DMS114 treated with DMSO at 0.1 percent for 48 hours (cell line): ENCODE data around the gene EMID1.

Source experiments
- DNase-seq: peaks from one replicate; lab custom pipeline; 2025; ENCODE audit not compliant: unreplicated experiment; lab: John Stamatoyannopoulos, UW

The EMID1 gene

GRCh38 chr22:29259253-29259899 is 53.7 kb downstream of the EMID1 start:
- no peak for DNase-seq

DNA sequence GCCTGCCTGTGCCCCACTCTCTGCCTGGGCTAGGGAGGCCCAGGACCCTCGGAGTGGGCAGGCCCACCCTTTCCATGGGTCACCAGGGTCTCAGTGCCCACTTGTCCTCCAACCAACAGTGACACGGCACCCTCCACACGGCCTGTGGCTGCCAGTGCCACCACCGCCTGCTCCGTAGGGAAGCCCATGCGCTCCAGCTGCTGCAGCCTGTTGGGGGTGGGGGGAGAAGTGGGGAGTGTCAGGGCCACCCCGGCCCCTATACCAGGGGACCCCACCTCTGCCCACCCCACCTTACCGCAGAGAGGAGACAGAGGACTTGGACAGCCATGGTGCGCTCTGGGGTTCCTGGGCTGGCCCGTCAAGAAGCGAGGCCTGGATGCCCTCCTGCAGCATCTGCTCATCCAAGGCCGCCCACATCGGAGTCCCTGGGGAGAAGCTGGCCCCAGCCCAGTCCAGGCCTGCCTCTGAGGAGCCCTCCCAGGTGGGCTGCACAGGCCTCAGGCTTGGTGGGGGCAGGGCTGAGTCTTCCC is 54.4 kb downstream of the EMID1 start:
- no peak for DNase-seq

- DNase-seq, result no peak
Observed at GRCh38 chr22:29260601-29261315, 55.1 kb downstream of the EMID1 start.

- no peak for DNase-seq
Observed at GRCh38 chr22:29263791-29264276, 58.1 kb downstream of the EMID1 start.

DNA sequence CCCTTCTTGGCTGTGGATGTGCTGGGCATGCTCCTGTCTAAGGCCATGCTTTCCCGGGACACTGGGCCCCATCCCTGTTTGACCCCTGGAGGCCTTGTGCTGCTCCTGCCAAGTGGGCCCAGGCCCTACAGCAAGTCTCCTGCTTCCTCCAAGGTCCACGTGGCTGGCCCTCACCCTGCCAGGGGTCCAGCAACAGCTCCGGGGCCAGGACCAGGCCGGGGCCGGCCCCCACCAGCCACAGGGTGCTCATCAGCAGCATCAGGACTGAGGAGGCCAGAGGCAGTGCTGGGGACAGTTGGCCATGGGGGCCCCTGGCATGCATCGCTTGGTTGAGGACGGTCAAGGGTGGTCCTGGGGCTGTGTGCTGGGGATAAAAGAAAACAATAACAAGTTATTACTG is 59.6 kb downstream of the EMID1 start:
- DNase-seq, result no peak

- no peak for DNase-seq
Observed at GRCh38 chr22:29265929-29266328, 60.2 kb downstream of the EMID1 start.

- DNase-seq, result no peak
Observed at GRCh38 chr22:29266564-29267461, 61.1 kb downstream of the EMID1 start.

DNA sequence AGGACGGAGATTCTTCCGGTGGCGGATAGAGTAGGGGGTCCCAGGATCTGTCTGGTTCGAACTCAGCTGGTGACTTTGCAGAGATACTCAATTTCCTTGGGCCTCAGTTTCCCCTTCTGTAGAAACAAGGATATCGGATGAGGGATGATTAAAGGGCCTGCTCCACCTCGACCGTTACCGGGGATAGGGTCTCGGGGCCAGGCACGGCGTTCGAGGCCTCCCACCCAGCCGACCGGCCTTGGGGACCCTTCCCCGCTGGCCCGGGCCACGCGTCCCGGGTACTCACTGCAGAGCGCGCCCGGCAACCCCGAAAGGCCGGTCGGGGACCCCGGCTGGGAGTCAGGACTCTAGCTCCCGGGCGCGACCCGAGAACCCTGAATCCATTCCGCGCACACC is 61.8 kb downstream of the EMID1 start:
- DNase-seq, result no peak

DNA sequence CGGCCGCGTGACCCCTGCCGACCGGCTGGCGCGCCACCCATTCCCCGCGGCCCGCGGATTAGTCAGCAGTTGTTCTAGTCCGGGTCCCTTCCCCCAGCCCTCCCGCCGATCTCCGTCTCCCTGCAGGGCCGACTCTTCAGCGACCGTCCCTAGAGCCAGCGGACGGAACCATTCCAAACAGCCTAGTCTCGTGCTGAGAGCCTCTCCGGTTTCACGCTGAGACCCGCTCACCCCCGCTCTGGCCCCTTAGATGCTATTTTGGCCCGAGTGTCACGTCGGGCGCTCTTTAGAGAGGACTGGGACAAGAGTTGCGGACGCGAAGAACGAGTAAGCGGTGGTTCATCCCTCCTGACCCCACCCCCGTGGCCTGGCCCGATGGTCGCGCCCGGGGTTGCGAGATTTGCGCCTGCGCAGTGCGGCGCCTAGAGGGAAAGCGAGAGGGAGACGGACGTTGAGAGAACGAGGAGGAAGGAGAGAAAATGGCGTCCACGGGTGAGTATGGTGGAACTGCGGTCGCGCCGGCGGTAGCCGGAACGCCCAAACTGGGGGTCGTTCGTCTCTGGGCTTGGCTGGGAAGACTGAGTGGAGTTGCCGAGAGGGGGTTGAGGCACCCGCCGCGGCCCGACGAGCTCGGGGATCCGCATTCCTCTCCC is 62.3 kb downstream of the EMID1 start, which contains the start of the genes EWSR1 and RHBDD3:
Gene EWSR1 (plus strand): TSS at position 411 of the 653 bp plus-strand sequence. CDS start 69 bp downstream, at position 480.
Gene RHBDD3 (minus strand): TSS at position 124 of the 653 bp plus-strand sequence. CDS start 2,355 bp downstream, outside the sequence.
- peak; percentile 85 for DNase-seq

DNA sequence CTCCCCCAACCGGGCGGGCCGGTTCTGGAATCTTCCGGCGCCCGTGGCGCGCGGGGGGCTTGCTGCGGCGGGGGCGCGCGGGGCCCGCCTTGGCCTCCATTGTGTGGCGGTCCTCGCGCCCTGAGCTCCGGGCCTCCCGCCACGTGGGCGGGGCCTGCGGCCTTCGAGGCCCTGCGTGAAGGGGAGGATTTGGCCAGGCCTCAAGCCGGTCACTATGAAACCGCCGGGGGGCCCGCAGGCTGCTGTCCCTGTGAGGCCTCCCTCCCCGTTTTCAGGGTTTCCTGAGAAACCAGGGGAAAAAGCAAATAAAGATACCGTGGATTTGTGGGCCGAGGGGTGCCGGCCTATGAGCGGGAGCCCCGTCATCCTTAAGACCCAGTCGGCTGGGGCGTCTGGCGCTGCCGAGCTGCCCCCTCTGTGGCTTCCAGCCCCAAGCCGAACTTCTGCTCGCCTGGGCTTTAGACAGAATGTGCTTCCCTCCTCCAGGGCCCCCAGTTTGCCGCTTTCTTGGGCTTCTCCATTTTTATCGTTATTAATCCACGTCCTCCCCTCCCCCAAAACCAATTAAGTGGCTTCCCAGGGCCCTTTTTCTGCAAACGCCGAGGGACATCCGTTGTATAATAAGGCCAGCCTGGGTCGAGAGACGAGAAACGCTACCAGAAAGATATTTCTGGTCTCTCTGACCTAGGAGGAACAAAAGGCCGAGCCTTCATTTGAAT is 63.0 kb downstream of the EMID1 start:
- no peak for DNase-seq

DNA sequence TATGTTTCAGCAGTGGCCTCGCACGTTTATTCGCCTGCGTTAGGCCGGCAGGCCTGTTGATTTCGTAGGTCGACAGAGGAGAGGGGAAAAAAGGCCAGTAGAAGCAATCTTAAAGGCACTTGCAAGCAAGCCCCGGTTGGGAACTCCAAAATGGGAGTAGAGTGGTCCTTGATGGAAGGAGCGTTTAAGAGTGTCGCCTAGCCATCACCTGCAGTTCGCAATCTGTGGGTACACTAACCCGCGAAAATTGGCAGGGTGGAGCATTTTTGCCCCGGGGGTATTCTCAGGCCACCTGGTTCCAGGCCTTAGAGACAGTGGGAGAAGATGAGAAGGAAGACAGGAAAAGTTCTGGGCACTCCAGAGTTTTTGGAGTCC is 63.5 kb downstream of the EMID1 start:
- no peak for DNase-seq

- DNase-seq, result no peak
Observed at GRCh38 chr22:29269731-29270474, 64.2 kb downstream of the EMID1 start.

DNA sequence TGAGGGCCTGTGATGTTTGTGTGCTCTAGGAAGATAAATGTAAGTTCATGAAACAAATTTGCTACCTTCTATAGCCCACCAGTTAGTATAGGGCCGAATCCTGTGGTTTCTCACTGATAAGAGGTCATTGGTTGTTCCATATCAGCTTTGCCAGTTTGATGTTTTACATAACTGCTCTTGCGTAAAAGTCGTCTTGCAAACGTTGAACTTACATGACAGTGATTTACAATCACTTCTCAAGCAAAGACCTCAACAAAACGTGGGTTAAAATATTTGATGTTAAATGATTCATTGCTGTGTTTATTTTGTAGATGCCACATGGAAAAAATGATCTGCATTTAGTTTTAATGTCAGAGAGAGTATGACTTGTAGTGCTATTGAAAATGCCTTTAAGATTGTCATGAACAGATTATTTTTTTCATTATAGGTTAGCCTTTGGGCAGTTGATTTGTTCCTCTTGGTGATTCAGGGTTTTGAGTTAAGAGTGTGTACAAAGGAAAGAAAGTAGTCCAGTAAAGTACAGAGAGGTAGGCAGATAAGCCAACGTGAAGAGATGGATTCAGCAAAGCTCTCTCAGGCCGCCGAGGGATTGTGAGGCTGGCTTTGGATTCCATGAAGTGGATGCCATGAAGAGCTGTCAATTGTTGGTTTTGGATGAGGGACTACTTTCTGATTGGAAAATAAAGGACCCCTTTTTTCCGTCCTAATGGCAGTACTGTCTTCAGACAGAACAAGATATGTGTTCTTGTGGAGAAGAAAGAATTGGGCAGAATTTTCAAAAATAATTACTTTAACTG is 65.0 kb downstream of the EMID1 start:
- DNase-seq, result no peak

DNA sequence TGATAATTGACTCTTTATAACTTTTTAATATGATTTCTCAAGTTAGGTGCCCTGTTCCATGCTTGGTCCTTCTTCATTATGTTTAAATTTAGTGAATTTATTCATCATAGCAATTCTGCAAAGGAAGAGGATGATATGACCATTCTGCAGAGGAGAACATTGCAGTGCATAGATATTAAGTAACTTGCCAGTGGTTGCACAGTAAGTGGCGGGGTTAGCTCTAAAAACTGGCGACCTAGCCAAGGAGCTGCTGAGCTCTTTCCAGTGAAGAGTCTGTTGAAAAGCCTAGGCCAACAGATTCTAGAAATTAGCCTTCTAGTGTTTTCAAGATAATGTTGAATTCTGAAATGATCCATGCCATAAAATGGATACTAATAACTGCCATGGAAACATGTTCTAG is 66.9 kb downstream of the EMID1 start:
- DNase-seq, result no peak

DNA sequence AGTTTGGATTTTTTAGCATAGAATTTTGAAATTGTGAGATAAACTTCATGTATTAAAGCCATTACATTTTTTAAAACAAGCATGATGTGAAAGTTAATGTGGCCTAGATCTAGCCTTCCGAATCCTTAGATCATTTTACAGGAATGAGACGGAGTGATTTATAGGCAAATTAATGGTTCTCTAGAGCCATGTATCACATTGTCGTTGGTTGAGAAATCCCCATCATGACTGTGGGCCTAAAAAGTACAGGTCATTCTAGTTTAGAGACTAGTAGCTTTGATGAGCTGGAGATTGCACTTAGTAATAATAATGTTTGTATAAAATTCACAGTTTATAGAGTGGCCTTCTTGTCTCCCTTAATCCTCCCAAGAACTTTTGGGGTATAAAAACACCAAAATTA is 69.5 kb downstream of the EMID1 start:
- DNase-seq, result no peak

DNA sequence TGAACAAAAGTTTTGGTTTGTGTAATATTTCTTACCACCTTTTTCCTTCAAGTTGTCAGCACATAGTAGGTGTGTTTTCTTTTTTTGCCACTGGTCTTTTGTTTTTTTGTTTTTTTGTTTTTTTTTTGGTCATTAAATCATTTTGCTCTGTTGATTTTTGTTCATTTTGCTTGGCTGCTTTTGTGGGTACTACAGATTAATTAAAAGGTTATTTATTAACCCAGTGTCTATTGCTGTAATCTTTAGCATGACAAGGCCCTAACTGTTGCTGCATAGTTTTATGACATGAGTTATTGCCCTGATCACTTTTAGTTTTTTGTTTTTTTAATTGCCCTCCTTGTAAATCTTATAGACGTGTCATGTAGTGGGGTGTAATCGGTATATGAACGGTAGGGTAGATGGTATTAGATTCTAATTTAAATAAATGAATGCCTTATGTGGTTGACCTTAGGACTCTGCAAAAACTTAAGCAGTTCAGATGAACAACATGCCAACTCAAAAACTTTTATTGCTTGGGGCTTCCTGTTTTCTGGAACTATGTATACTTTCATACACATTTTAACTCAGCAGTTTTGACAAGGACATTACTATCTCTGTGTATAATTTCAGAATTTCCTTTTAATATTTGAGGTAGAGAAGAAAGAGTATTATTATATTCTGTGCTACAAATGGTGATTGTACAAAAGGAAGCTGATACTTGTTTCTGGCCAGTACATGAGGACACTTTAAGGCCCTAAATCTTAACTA is 70.3 kb downstream of the EMID1 start:
- DNase-seq, result no peak

DNA sequence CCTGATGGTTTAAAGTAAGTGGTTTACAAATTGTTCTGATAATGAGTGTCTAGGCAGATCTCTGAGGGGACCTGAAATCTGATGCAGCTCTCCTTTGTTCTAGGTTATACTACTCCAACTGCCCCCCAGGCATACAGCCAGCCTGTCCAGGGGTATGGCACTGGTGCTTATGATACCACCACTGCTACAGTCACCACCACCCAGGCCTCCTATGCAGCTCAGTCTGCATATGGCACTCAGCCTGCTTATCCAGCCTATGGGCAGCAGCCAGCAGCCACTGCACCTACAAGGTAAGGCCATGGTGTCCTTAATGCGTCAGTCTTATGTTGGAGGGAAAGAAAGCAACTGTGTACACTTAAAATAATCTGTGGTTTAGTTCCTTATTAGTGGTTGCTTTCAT is 72.2 kb downstream of the EMID1 start:
- DNase-seq, result no peak

DNA sequence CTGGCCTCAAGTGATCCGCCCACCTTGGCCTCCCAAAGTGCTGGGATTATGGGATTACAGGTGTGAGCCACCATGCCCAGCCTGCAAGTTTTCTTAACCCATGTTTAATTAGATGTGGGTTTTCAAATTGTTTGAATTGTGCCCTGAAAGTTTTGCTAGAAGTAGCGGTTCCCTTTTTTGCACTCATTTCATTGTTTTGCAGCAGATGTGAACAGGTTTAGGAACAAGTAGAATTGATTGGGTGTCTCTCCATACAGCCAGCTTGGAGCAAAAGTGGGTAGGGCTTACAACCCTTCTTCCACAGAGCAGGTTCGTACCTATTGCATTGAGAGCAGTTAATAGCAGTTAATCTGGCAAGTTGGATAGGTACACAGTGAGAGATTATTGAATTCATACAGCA is 78.5 kb downstream of the EMID1 start:
- no peak for DNase-seq
